ENCODE measurements around the gene ECHDC1. TPM values are rescaled to one million over a fixed set of nuclear protein-coding genes. Genes with fewer than 3 reads are reported as not detected.

The ECHDC1 gene
- total and polyA plus RNA-seq, 2 of the 4 experiments (the other 2 are of a cell fraction), result 33.1 to 40.3 TPM

DNA sequence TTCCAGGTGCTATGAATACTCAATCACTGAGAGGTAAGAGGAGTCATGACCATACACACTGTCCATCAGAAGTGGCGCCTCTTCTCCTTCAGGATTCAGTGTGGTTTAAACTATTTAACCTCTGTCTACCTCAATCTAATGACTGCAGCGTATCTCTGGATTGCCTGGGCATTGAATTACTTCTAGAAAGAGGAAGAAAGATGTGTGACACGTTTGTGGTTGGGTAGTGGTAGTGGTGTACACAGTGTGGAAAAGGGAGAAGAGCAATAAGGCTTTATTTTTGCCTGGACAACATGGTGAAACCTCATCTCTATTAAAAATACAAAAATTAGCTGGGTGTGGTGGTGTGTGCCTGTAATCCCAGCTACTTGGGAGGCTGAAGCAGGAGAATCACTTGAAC is 38.0 kb upstream of the ECHDC1 start:
- dilution Hi-C loops (cut with HindIII; ENCODE audit: low sequenced_read_pairs, unreplicated experiment), result no loop called here
- ATAC-seq (ENCODE audit: low read depth), result no peak
- WGBS, 2 experiments (ENCODE audit: extremely low coverage in 2 of 2, insufficient read length in 1 of 2), result no CpG with 5 or more reads among the region's 3 CpGs

More for the DNA sequence above, 38.0 kb upstream of the ECHDC1 start:
- no peak overlapping the region for H3K14ac ChIP-seq (replicated peaks; ENCODE audit: low read depth, low read length)
- no peak overlapping the region for H2AK9ac ChIP-seq (replicated peaks; ENCODE audit: low read depth, low read length, poor library complexity)
- intact Hi-C loops (cut with micrococcal nuclease), result no loop called here
- CTCF ChIA-PET, result interaction anchor here (0.9 kb wide), 1 partner anchor 38 kb away, joined by 3 read pairs; the partner anchor contains the start of gene ECHDC1
- H2BK15ac ChIP-seq (ENCODE audit: low read depth, low read length), result no peak overlapping the region
- no peaks in the 10 kb centered on the region for H3K27me3 ChIP-seq (ENCODE audit: control insufficient read depth, insufficient read depth, low read length)
- no peak overlapping the region for H3K9ac ChIP-seq (ENCODE audit: low read depth, low read length)
- no peak for DNase-seq
- no peaks in the 10 kb centered on the region for H4K20me1 ChIP-seq (ENCODE audit: insufficient read depth, low read length)
- H3K4me1 ChIP-seq (ENCODE audit: control insufficient read depth, insufficient read depth, low read length), result peaks cover 3% of the 10 kb centered on the region; the same call in 1 of the 2 replicates
- H4K5ac ChIP-seq (ENCODE audit: low read depth, low read length), result no peak overlapping the region
- no peak overlapping the region for H3K4me3 ChIP-seq (ENCODE audit: insufficient read depth, low read depth, low read length)
- H2AK5ac ChIP-seq (ENCODE audit: low read depth, low read length), result no peak overlapping the region
- no peak overlapping the region for H2AFZ ChIP-seq (replicated peaks; ENCODE audit: low read length, poor library complexity)
- no TSS peak for BruUV-seq (replicated peaks)
- H4K8ac ChIP-seq (ENCODE audit: low read depth in 2 of 2, low read length in 2 of 2), result no peak overlapping the region
- H3K18ac ChIP-seq (ENCODE audit: low read depth, low read length), result no peak overlapping the region
- TF ChIP-seq POLR2A (IDR thresholded peaks at IDR 0.05; ENCODE audit: low read depth, low read length), result no peak
- no peak for TF ChIP-seq USF2 (IDR thresholded peaks at IDR 0.05; ENCODE audit: low read depth, low read length)
- no peak for TF ChIP-seq BHLHE40 (IDR thresholded peaks at IDR 0.05; ENCODE audit: low read depth, low read length)
- no peak for TF ChIP-seq FOS (IDR thresholded peaks at IDR 0.05; ENCODE audit: low read depth, low read length)
- no peak for TF ChIP-seq MAFK (IDR thresholded peaks at IDR 0.05; ENCODE audit: low read depth, low read length)
- TF ChIP-seq RAD21 (IDR thresholded peaks at IDR 0.05; ENCODE audit: low read length), result no peak
- no peak for TF ChIP-seq CHD1 (IDR thresholded peaks at IDR 0.05; ENCODE audit: low read depth, low read length)
- TF ChIP-seq ELK1 (IDR thresholded peaks at IDR 0.05; ENCODE audit: borderline replicate concordance, low read depth, low read length), result no peak
- no peak for TF ChIP-seq SMC3 (IDR thresholded peaks at IDR 0.05; ENCODE audit: low read depth, low read length)
- TF ChIP-seq MAZ (IDR thresholded peaks at IDR 0.05; ENCODE audit: borderline replicate concordance, low read depth, low read length), result no peak
- TF ChIP-seq, protein P1, sequence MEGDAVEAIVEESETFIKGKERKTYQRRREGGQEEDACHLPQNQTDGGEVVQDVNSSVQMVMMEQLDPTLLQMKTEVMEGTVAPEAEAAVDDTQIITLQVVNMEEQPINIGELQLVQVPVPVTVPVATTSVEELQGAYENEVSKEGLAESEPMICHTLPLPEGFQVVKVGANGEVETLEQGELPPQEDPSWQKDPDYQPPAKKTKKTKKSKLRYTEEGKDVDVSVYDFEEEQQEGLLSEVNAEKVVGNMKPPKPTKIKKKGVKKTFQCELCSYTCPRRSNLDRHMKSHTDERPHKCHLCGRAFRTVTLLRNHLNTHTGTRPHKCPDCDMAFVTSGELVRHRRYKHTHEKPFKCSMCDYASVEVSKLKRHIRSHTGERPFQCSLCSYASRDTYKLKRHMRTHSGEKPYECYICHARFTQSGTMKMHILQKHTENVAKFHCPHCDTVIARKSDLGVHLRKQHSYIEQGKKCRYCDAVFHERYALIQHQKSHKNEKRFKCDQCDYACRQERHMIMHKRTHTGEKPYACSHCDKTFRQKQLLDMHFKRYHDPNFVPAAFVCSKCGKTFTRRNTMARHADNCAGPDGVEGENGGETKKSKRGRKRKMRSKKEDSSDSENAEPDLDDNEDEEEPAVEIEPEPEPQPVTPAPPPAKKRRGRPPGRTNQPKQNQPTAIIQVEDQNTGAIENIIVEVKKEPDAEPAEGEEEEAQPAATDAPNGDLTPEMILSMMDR (conservative IDR thresholded peaks at IDR 0.05; ENCODE audit: low read depth, low read length), result no peak
- TF ChIP-seq NFE2L2 (IDR thresholded peaks at IDR 0.05; ENCODE audit: low read depth, low read length), result no peak
- no peak for TF ChIP-seq RFX5 (IDR thresholded peaks at IDR 0.05; ENCODE audit: low read depth, low read length)
- no peak for TF ChIP-seq RCOR1 (IDR thresholded peaks at IDR 0.05; ENCODE audit: insufficient replicate concordance, low read length)
- no peak for TF ChIP-seq MXI1 (IDR thresholded peaks at IDR 0.05; ENCODE audit: borderline replicate concordance, low read depth, low read length)
- TF ChIP-seq CEBPB (IDR thresholded peaks at IDR 0.05; ENCODE audit: low read depth, low read length), result no peak
- POLR2A ChIA-PET (ENCODE audit: unreplicated experiment), result no interaction called here
- H3K36me3 ChIP-seq (ENCODE audit: control insufficient read depth, insufficient read depth, low read length), result no peaks in the 10 kb centered on the region
- no peak overlapping the region for H3K4me2 ChIP-seq (ENCODE audit: low read depth, low read length)
- in situ Hi-C loops (cut with MboI; ENCODE audit: low sequenced_read_pairs), result no loop called here
- H3K79me1 ChIP-seq (ENCODE audit: low read depth in 1 of 2, low read length in 2 of 2), result no peaks in the 10 kb centered on the region
- H3K4ac ChIP-seq (ENCODE audit: low read depth, low read length), result no peak overlapping the region
- no peak overlapping the region for H3K23ac ChIP-seq (ENCODE audit: low read depth, low read length)
- H2BK5ac ChIP-seq (ENCODE audit: low read depth, low read length, poor library complexity, severe bottlenecking), result no peak overlapping the region
- H3K9me3 ChIP-seq (ENCODE audit: control insufficient read depth, insufficient read depth, low read length), result no peaks in the 10 kb centered on the region
- no peak overlapping the region for H3K27ac ChIP-seq (ENCODE audit: insufficient read depth, low read length)
- H2BK20ac ChIP-seq (ENCODE audit: low read depth, low read length), result no peak overlapping the region
- H2BK120ac ChIP-seq (ENCODE audit: low read depth, low read length), result no peak overlapping the region
- no peak overlapping the region for H4K91ac ChIP-seq (ENCODE audit: insufficient read depth, low read depth, low read length)
- no peak overlapping the region for H3K56ac ChIP-seq (ENCODE audit: extremely low read depth, insufficient read depth, low read length)
- no peaks in the 10 kb centered on the region for H3K9me1 ChIP-seq (ENCODE audit: insufficient read depth, low read length)

All from IMR-90 (cell line).